Stimulated activated CD8-positive, alpha-beta memory T cell treated with anti-CD3 and anti-CD28 coated beads, Interleukin-4, amount 100 ng/mL, for 4 hours (primary cell): ENCODE results near the gene ULBP2.
"Not testable (repeated sequence)": the region's sequence is repeated elsewhere in the genome, so short reads cannot be mapped to it uniquely, and the experiment has no call there.

Experiments used
- DNase-seq, 2 donors: peaks; one replicate each; pipeline ENCODE4 v3.0.0-alpha.2; 2020; ENCODE audit warnings: low read depth in 2 of 2, low spot score in 1 of 2

The ULBP2 gene

GRCh38 chr6:149908480-149908879 is 33.3 kb upstream of the ULBP2 start:
- DNase-seq, result not testable (repeated sequence)

- DNase-seq, result no peak
Measured at GRCh38 chr6:149909701-149910470, 31.9 kb upstream of the ULBP2 start.

GRCh38 chr6:149910721-149911151 is 31.1 kb upstream of the ULBP2 start:
- no peak for DNase-seq

GRCh38 chr6:149912680-149913079 is 29.1 kb upstream of the ULBP2 start:
- not testable (repeated sequence) for DNase-seq

- no peak for DNase-seq
Measured at GRCh38 chr6:149913085-149913484, 28.7 kb upstream of the ULBP2 start.

GRCh38 chr6:149913540-149914240 is 28.1 kb upstream of the ULBP2 start:
- DNase-seq, result no peak

GRCh38 chr6:149915970-149916865 is 25.6 kb upstream of the ULBP2 start:
- DNase-seq, result no peak

- DNase-seq, result no peak
Measured at GRCh38 chr6:149917679-149918078, 24.1 kb upstream of the ULBP2 start.

GRCh38 chr6:149918151-149918905 is 23.5 kb upstream of the ULBP2 start:
- no peak for DNase-seq

- not testable (repeated sequence) for DNase-seq
Measured at GRCh38 chr6:149919126-149919833, 22.5 kb upstream of the ULBP2 start.

- DNase-seq, result no peak
Measured at GRCh38 chr6:149919834-149920225, 22.0 kb upstream of the ULBP2 start.

GRCh38 chr6:149921361-149921760 is 20.5 kb upstream of the ULBP2 start:
- DNase-seq, result no peak

- not testable (repeated sequence) for DNase-seq
Measured at GRCh38 chr6:149922091-149922490, 19.7 kb upstream of the ULBP2 start.

- peak; percentile 57 to 65 for DNase-seq
Measured at GRCh38 chr6:149922642-149923326, 19.0 kb upstream of the ULBP2 start, which contains the start of gene RAET1G. TSS of gene RAET1G (minus strand) at chr6:149923121. CDS start at chr6:149923010, 111 bp downstream.

- no peak for DNase-seq
Measured at GRCh38 chr6:149923327-149923986, 18.4 kb upstream of the ULBP2 start.

- DNase-seq, result no peak
Measured at GRCh38 chr6:149924206-149924932, 17.4 kb upstream of the ULBP2 start.

GRCh38 chr6:149924933-149925252 is 16.9 kb upstream of the ULBP2 start:
- DNase-seq, result no peak

- no peak for DNase-seq
Measured at GRCh38 chr6:149925253-149925973, 16.4 kb upstream of the ULBP2 start.
